Measurements from ENCODE around the gene SCLT1. TPM values are rescaled to one million over a fixed set of nuclear protein-coding genes. Genes with fewer than 3 reads are reported as not detected.

Gene SCLT1
- polyA plus RNA-seq, 3 donors = 14.8 to 20.1 (median 17.9) TPM

- Histone ChIP-seq H3K9ac (ENCODE audit: insufficient read depth, low read length, poor library complexity, severe bottlenecking) (no peak overlapping the region), H2AFZ (ENCODE audit: insufficient read depth, low read depth, low read length, poor library complexity, severe bottlenecking) (no peak overlapping the region), H3K79me2 (ENCODE audit: insufficient read depth, low read length) (peaks cover 15% of the 10 kb centered on the region), H3K9me3 (replicated peaks in 1 of 2; ENCODE audit: control insufficient read depth in 1 of 2, insufficient read depth in 1 of 2, low read length in 2 of 2) (no peaks in the 10 kb centered on the region), H3K4me1 (ENCODE audit: control insufficient read depth in 1 of 2, insufficient read depth in 2 of 2, low read length in 2 of 2) (no peaks in the 10 kb centered on the region), H3K36me3 (replicated peaks in 1 of 2; ENCODE audit: control insufficient read depth in 1 of 2, insufficient read depth in 2 of 2, low read length in 2 of 2) (peaks cover 21 to 49% of the 10 kb centered on the region in 2 donors), H3K27me3 (ENCODE audit: control insufficient read depth in 2 of 2, insufficient read depth in 2 of 2, low read length in 2 of 2) (no peaks in the 10 kb centered on the region), H4K20me1 (ENCODE audit: insufficient read depth, low read length) (no peaks in the 10 kb centered on the region), H3K4me2 (replicated peaks; ENCODE audit: extremely low read depth, low read length, poor library complexity, severe bottlenecking) (no peak overlapping the region), H3K4me3 (replicated peaks in 1 of 3; ENCODE audit: low read depth in 2 of 3, low read length in 3 of 3) (no peak overlapping the region), H3K27ac (ENCODE audit: low read depth in 1 of 2, low read length in 2 of 2) (no peak overlapping the region)
- intact Hi-C loops (cut with micrococcal nuclease) = no loop called here
- DNase-seq = no peak
- peaks cover 2% of the 10 kb centered on the region for H3K4me1 Mint-ChIP-seq
- H3K9me3 Mint-ChIP-seq = peaks cover 0 to 3% (median 0%) of the 10 kb centered on the region in 7 donors
- no peak for TF ChIP-seq CTCF (IDR thresholded peaks at IDR 0.05)
- no peak overlapping the region for H3K4me3 Mint-ChIP-seq
- no CpG with 5 or more reads among the region's 2 CpGs for WGBS (ENCODE audit: insufficient coverage)
- peak overlapping the region in 1 of 7 donors; percentile 58 for H3K27ac Mint-ChIP-seq
- H3K36me3 Mint-ChIP-seq = peaks cover 31 to 43% of the 10 kb centered on the region in 2 donors
- H3K27me3 Mint-ChIP-seq (ENCODE audit: low read depth in 3 of 3) = no peaks in the 10 kb centered on the region
Measured at GRCh38 chr4:129040471-129040870, 52.9 kb downstream of the SCLT1 start.

GRCh38 chr4:129037093-129037492, 56.2 kb downstream of the SCLT1 start:
- no peaks in the 10 kb centered on the region for H3K4me1 ChIP-seq (ENCODE audit: control insufficient read depth in 1 of 2, insufficient read depth in 2 of 2, low read length in 2 of 2)
- intact Hi-C loops (cut with micrococcal nuclease) = no loop called here
- Mint-ChIP-seq H3K36me3 (peaks cover 41 to 53% of the 10 kb centered on the region in 2 donors), H3K4me3 (no peak overlapping the region), H3K4me1 (peaks cover 2% of the 10 kb centered on the region), H3K9me3 (peaks cover 0 to 5% (median 3%) of the 10 kb centered on the region in 7 donors), H3K27me3 (ENCODE audit: low read depth in 3 of 3) (no peaks in the 10 kb centered on the region), H3K27ac (peak overlapping the region in 3 of 7 donors; percentile 15 to 59 (median 40))
- no peak for TF ChIP-seq CTCF (IDR thresholded peaks at IDR 0.05)
- H3K9ac ChIP-seq (ENCODE audit: insufficient read depth, low read length, poor library complexity, severe bottlenecking) = no peak overlapping the region
- no peaks in the 10 kb centered on the region for H3K79me2 ChIP-seq (ENCODE audit: insufficient read depth, low read length)
- no CpG with 5 or more reads among the region's 1 CpG for WGBS (ENCODE audit: insufficient coverage)
- H3K27me3 ChIP-seq (ENCODE audit: control insufficient read depth in 2 of 2, insufficient read depth in 2 of 2, low read length in 2 of 2) = no peaks in the 10 kb centered on the region
- peaks cover 21 to 53% of the 10 kb centered on the region in 2 donors for H3K36me3 ChIP-seq (replicated peaks in 1 of 2; ENCODE audit: control insufficient read depth in 1 of 2, insufficient read depth in 2 of 2, low read length in 2 of 2)
- no peak for DNase-seq
- no peaks in the 10 kb centered on the region for H3K9me3 ChIP-seq (replicated peaks in 1 of 2; ENCODE audit: control insufficient read depth in 1 of 2, insufficient read depth in 1 of 2, low read length in 2 of 2)
- H3K27ac ChIP-seq (ENCODE audit: low read depth in 1 of 2, low read length in 2 of 2) = peak overlapping the region in 1 of 2 donors; percentile 3
- no peak overlapping the region for H2AFZ ChIP-seq (ENCODE audit: insufficient read depth, low read depth, low read length, poor library complexity, severe bottlenecking)
- no peak overlapping the region for H3K4me3 ChIP-seq (replicated peaks in 1 of 3; ENCODE audit: low read depth in 2 of 3, low read length in 3 of 3)
- H4K20me1 ChIP-seq (ENCODE audit: insufficient read depth, low read length) = no peaks in the 10 kb centered on the region
- no peak overlapping the region for H3K4me2 ChIP-seq (replicated peaks; ENCODE audit: extremely low read depth, low read length, poor library complexity, severe bottlenecking)
